Loucy (cell line): ENCODE data around the gene CCL11.

Experiments used
- H2AFZ ChIP-seq: fragments of 200-600 bp; sonication (generic); 2 replicates; pipeline ENCODE4 v1.6.0; 2016; ENCODE audit warnings: antibody characterized with exemption, mild to moderate bottlenecking, low read length, moderate library complexity
- H3F3A ChIP-seq: fragments of 200-600 bp; 2 replicates; pipeline ENCODE4 v1.6.0; 2016; ENCODE audit warnings: antibody characterized with exemption, low read depth, mild to moderate bottlenecking
- H3K27me3 ChIP-seq: fragments of 200-600 bp; sonication (generic); 2 replicates; pipeline ENCODE4 v1.6.1; 2014; ENCODE audit warnings: low read length, mild to moderate bottlenecking; ENCODE audit not compliant: insufficient read depth, poor library complexity, severe bottlenecking
- H3K36me3 ChIP-seq: fragments of 200-600 bp; sonication (generic); 2 replicates; pipeline ENCODE4 v1.6.1; 2016; ENCODE audit warnings: low read length; ENCODE audit not compliant: insufficient read depth
- H3K4me1 ChIP-seq: fragments of 200-600 bp; sonication (generic); 2 replicates; pipeline ENCODE4 v1.5.1; 2014; ENCODE audit warnings: low read length, mild to moderate bottlenecking; ENCODE audit not compliant: insufficient read depth, poor library complexity, severe bottlenecking
- H3K4me2 ChIP-seq: fragments of 200-600 bp; sonication (generic); 2 replicates; pipeline ENCODE4 v1.6.0; 2014; ENCODE audit warnings: antibody characterized with exemption, low read length, low read depth, mild to moderate bottlenecking; ENCODE audit not compliant: poor library complexity, severe bottlenecking
- H3K4me3 ChIP-seq: fragments of 200-600 bp; sonication (generic); 2 replicates; pipeline ENCODE4 v1.5.1; 2014; ENCODE audit warnings: low read length, mild to moderate bottlenecking, mixed read lengths; ENCODE audit not compliant: poor library complexity, severe bottlenecking
- H3K79me2 ChIP-seq: fragments of 200-600 bp; sonication (generic); 2 replicates; pipeline ENCODE4 v1.6.1; 2014; ENCODE audit warnings: low read length; ENCODE audit not compliant: insufficient read depth
- H3K9ac ChIP-seq: fragments of 200-600 bp; sonication (generic); 2 replicates; pipeline ENCODE4 v1.6.0; 2014; ENCODE audit warnings: mild to moderate bottlenecking, low read depth, low read length, moderate library complexity; ENCODE audit not compliant: poor library complexity, severe bottlenecking
- H3K9me2 ChIP-seq: fragments of 200-600 bp; sonication (generic); replicated peaks from 2 replicates; pipeline ENCODE4 v1.6.1; 2016; ENCODE audit warnings: low read depth, low read length, mixed read lengths
- H3K9me3 ChIP-seq: fragments of 200-600 bp; sonication (generic); 2 replicates; pipeline ENCODE4 v1.6.1; 2014; ENCODE audit warnings: mild to moderate bottlenecking, antibody characterized with exemption, low read length, low read depth; ENCODE audit not compliant: insufficient read depth
- H4K20me1 ChIP-seq: fragments of 200-600 bp; sonication (generic); 2 replicates; pipeline ENCODE4 v1.6.0; 2014; ENCODE audit warnings: antibody characterized with exemption, low read length, mild to moderate bottlenecking; ENCODE audit not compliant: insufficient read depth, poor library complexity, severe bottlenecking
- EZH2phosphoT487 ChIP-seq: fragments of 200-600 bp; IDR thresholded peaks from 2 replicates; pipeline ENCODE4 v1.6.1; 2018; ENCODE audit warnings: antibody characterized with exemption, mild to moderate bottlenecking, moderate library complexity, borderline replicate concordance
- TF ChIP-seq, protein P1 (sequence below): fragments of 200-600 bp; sonication (generic); conservative IDR thresholded peaks from 2 replicates; pipeline ENCODE4 v1.5.1; 2014; ENCODE audit warnings: mild to moderate bottlenecking, antibody characterized with exemption, low read length

CCL11 gene

GRCh38 chr17:34311291-34311690, 25.7 kb downstream of the CCL11 start:
- Histone ChIP-seq H3K4me1 (no peaks in the 10 kb centered on the region), H3K9ac (no peak overlapping the region), H3K9me3 (no peaks in the 10 kb centered on the region), H3K4me3 (no peak overlapping the region), H3K9me2 (no peaks in the 10 kb centered on the region), H2AFZ (no peak overlapping the region), H3K79me2 (no peaks in the 10 kb centered on the region), H3F3A (no peaks in the 10 kb centered on the region), H3K27me3 (no peaks in the 10 kb centered on the region), H3K36me3 (no peaks in the 10 kb centered on the region), H3K4me2 (no peak overlapping the region), H4K20me1 (no peaks in the 10 kb centered on the region)
- TF ChIP-seq, protein P1, sequence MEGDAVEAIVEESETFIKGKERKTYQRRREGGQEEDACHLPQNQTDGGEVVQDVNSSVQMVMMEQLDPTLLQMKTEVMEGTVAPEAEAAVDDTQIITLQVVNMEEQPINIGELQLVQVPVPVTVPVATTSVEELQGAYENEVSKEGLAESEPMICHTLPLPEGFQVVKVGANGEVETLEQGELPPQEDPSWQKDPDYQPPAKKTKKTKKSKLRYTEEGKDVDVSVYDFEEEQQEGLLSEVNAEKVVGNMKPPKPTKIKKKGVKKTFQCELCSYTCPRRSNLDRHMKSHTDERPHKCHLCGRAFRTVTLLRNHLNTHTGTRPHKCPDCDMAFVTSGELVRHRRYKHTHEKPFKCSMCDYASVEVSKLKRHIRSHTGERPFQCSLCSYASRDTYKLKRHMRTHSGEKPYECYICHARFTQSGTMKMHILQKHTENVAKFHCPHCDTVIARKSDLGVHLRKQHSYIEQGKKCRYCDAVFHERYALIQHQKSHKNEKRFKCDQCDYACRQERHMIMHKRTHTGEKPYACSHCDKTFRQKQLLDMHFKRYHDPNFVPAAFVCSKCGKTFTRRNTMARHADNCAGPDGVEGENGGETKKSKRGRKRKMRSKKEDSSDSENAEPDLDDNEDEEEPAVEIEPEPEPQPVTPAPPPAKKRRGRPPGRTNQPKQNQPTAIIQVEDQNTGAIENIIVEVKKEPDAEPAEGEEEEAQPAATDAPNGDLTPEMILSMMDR: no peak
- no peak for TF ChIP-seq EZH2phosphoT487

- TF ChIP-seq EZH2phosphoT487: no peak
- TF ChIP-seq, protein P1: no peak
- Histone ChIP-seq H3K27me3 (no peaks in the 10 kb centered on the region), H3K4me1 (no peaks in the 10 kb centered on the region)
Measured at GRCh38 chr17:34312080-34312479, 26.5 kb downstream of the CCL11 start.

GRCh38 chr17:34313164-34313563, 27.6 kb downstream of the CCL11 start:
- Histone ChIP-seq H3K9me3 (no peaks in the 10 kb centered on the region), H2AFZ (no peak overlapping the region), H4K20me1 (no peaks in the 10 kb centered on the region), H3K9ac (no peak overlapping the region), H3K27me3 (no peaks in the 10 kb centered on the region), H3K36me3 (no peaks in the 10 kb centered on the region), H3F3A (no peaks in the 10 kb centered on the region), H3K4me1 (no peaks in the 10 kb centered on the region), H3K4me3 (no peak overlapping the region), H3K79me2 (no peaks in the 10 kb centered on the region), H3K4me2 (no peak overlapping the region), H3K9me2 (no peaks in the 10 kb centered on the region)
- TF ChIP-seq, protein P1: no peak
- no peak for TF ChIP-seq EZH2phosphoT487

More at GRCh38 chr17:34312080-34312479, 26.5 kb downstream of the CCL11 start:
- Histone ChIP-seq H2AFZ (no peak overlapping the region), H3K36me3 (no peaks in the 10 kb centered on the region), H3K4me3 (no peak overlapping the region), H3F3A (no peaks in the 10 kb centered on the region), H3K79me2 (no peaks in the 10 kb centered on the region), H4K20me1 (no peaks in the 10 kb centered on the region), H3K4me2 (no peak overlapping the region), H3K9me3 (no peaks in the 10 kb centered on the region), H3K9ac (no peak overlapping the region), H3K9me2 (no peaks in the 10 kb centered on the region)
